CD14-positive monocyte (primary cell): Measurements from ENCODE around the gene ZPLD1. TPM values are rescaled to one million over a fixed set of nuclear protein-coding genes. Genes with fewer than 3 reads are reported as not detected.

Source experiments
- DNase-seq, 3 donors: peaks; one replicate each; pipeline ENCODE4 v3.0.0-alpha.2; 2011 to 2022
- H2AFZ ChIP-seq: 2 replicates; pipeline ENCODE4 v1.6.0; 2012; ENCODE audit warnings: mild to moderate bottlenecking, low read depth, low read length, inconsistent platforms; ENCODE audit not compliant: insufficient read depth, poor library complexity, severe bottlenecking
- H3K27ac ChIP-seq, 2 donors: 1 replicate in 1 of 2; 2 replicates in 1 of 2; pipeline ENCODE4 v1.5.1; 2012 to 2013; ENCODE audit warnings: low read length in 2 of 2, control low read depth in 1 of 2, inconsistent platforms in 1 of 2, low read depth in 1 of 2, mild to moderate bottlenecking in 1 of 2
- H3K27me3 ChIP-seq, 2 donors: one replicate each; pipeline versions ENCODE4 v1.6.0 to v1.6.1; 2011 to 2013; ENCODE audit warnings: low read length in 2 of 2; ENCODE audit not compliant: control insufficient read depth in 2 of 2, insufficient read depth in 2 of 2
- H3K36me3 ChIP-seq, 2 donors: replicated peaks in 1 of 2; 1 replicate in 1 of 2; 2 replicates in 1 of 2; pipeline versions ENCODE4 v1.5.1 to v1.6.1; 2012 to 2013; ENCODE audit warnings: low read length in 2 of 2, control low read depth in 1 of 2, inconsistent platforms in 1 of 2, mild to moderate bottlenecking in 1 of 2; ENCODE audit not compliant: insufficient read depth in 2 of 2, control insufficient read depth in 1 of 2
- H3K4me1 ChIP-seq, 2 donors: 1 replicate in 1 of 2; 2 replicates in 1 of 2; pipeline versions ENCODE4 v1.5.1 to v1.6.1; 2012 to 2013; ENCODE audit warnings: low read length in 2 of 2, control low read depth in 1 of 2, inconsistent platforms in 1 of 2, mild to moderate bottlenecking in 1 of 2, moderate library complexity in 1 of 2; ENCODE audit not compliant: insufficient read depth in 2 of 2, control insufficient read depth in 1 of 2
- H3K4me2 ChIP-seq: replicated peaks from 2 replicates; pipeline ENCODE3; 2012; ENCODE audit warnings: low read length, moderate library complexity, mild to moderate bottlenecking; ENCODE audit not compliant: poor library complexity, severe bottlenecking; ENCODE audit errors: extremely low read depth
- H3K4me3 ChIP-seq, 3 experiments: fragments of 200-600 bp in 1 of 3; sonication (generic) in 1 of 3; replicated peaks in 1 of 3; 1 replicate in 2 of 3; 2 replicates in 1 of 3; pipeline ENCODE4 v1.5.1; 2011 to 2013; ENCODE audit warnings: low read length in 3 of 3, mild to moderate bottlenecking in 3 of 3, control low read depth in 2 of 3, low read depth in 2 of 3, inconsistent platforms in 1 of 3, moderate library complexity in 1 of 3
- H3K79me2 ChIP-seq: 2 replicates; pipeline ENCODE4 v1.6.0; 2012; ENCODE audit warnings: mild to moderate bottlenecking, control low read depth, inconsistent platforms, low read length, moderate library complexity; ENCODE audit not compliant: insufficient read depth
- H3K9ac ChIP-seq: 2 replicates; pipeline ENCODE4 v1.6.0; 2017; ENCODE audit warnings: low read length, mild to moderate bottlenecking; ENCODE audit not compliant: insufficient read depth, poor library complexity, severe bottlenecking
- H3K9me3 ChIP-seq, 2 donors: replicated peaks in 1 of 2; 1 replicate in 1 of 2; 2 replicates in 1 of 2; pipeline versions ENCODE4 v1.5.1 to v1.6.1; 2012 to 2013; ENCODE audit warnings: low read length in 2 of 2, control low read depth in 1 of 2; ENCODE audit not compliant: control insufficient read depth in 1 of 2, insufficient read depth in 1 of 2
- H4K20me1 ChIP-seq: 2 replicates; pipeline ENCODE4 v1.6.0; 2012; ENCODE audit warnings: mild to moderate bottlenecking, low read length, control low read depth, moderate library complexity; ENCODE audit not compliant: insufficient read depth
- H3K27ac Mint-ChIP-seq, 7 donors: one replicate each; pipeline ENCODE4 v1.8.0; 2020; ENCODE audit warnings: mild to moderate bottlenecking in 7 of 7, mixed read lengths in 7 of 7, moderate library complexity in 6 of 7, inconsistent platforms in 2 of 7
- H3K27me3 Mint-ChIP-seq, 3 donors: one replicate each; pipeline ENCODE4 v1.8.0; 2021 to 2022; ENCODE audit warnings: low read depth in 3 of 3, mild to moderate bottlenecking in 3 of 3, mixed read lengths in 3 of 3, moderate library complexity in 3 of 3, inconsistent platforms in 1 of 3
- H3K36me3 Mint-ChIP-seq, 2 donors: one replicate each; pipeline ENCODE4 v1.8.0; 2020; ENCODE audit warnings: mixed read lengths in 2 of 2, inconsistent platforms in 1 of 2, mild to moderate bottlenecking in 1 of 2
- H3K4me1 Mint-ChIP-seq: one replicate; pipeline ENCODE4 v1.8.0; 2020; ENCODE audit warnings: mild to moderate bottlenecking, mixed read lengths
- H3K4me3 Mint-ChIP-seq, 2 donors: one replicate each; pipeline ENCODE4 v1.8.0; 2020; ENCODE audit warnings: mild to moderate bottlenecking in 2 of 2, mixed read lengths in 2 of 2, moderate library complexity in 1 of 2
- H3K9me3 Mint-ChIP-seq, 7 donors: one replicate each; pipeline ENCODE4 v1.8.0; 2020 to 2022; ENCODE audit warnings: mixed read lengths in 7 of 7, mild to moderate bottlenecking in 6 of 7, moderate library complexity in 6 of 7, inconsistent platforms in 2 of 7
- WGBS: methylation state at CpG from one replicate; pipeline ENCODE4 v1.1.5; 2013; ENCODE audit warnings: missing lambda C conversion rate; ENCODE audit not compliant: insufficient coverage; 5-methylcytosine and 5-hydroxymethylcytosine counted together
- intact Hi-C, 2 donors: fragments of 100-400 bp; cut with micrococcal nuclease; formaldehyde crosslinking; loops; one replicate each; pipeline versions ENCODE4 v1.15.0 to v1.15.1; 2023
- polyA plus RNA-seq, 3 donors: library from polyadenylated mRNA; depleted of rRNA in 1 of 3; unstranded in 2 of 3; stranded (reverse) in 1 of 3; fragments of 300-500 nt in 2 of 3; fragments of >200 nt in 1 of 3; fragmentation: Illumina TruSeq in 2 of 3; gene quantifications; 1 replicate in 2 of 3; 2 replicates in 1 of 3; pipeline ENCODE4 v1.2.3, GENCODE V29; 2012 to 2021
- TF ChIP-seq, protein P1 (sequence below): fragments of 200-600 bp; IDR thresholded peaks from one replicate; pipeline ENCODE4 v1.8.0; 2022; ENCODE audit warnings: antibody characterized with exemption, mild to moderate bottlenecking

Gene ZPLD1
- polyA plus RNA-seq, 3 donors = not detected

DNA sequence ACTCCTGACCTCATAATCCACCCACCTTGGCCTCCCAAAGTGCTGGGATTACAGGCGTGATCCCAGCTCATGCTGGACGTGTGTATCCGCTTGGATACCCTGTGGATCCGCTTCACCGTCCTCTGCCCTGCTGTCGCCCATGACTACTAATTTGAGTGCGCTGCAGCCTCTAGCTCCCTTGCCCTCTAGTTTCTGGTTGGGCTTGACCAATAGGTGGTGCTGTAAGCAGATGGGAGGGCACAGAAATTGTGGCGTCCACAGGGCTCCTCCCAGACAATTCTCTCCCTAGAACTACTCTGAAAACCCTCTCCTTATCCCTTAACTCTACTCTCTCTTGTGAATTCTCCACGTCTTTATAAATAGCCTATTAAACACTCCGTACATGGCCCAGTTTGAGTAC, 36.2 kb downstream of the ZPLD1 start:
- Mint-ChIP-seq H3K4me3 (no peak overlapping the region), H3K9me3 (peaks cover 0 to 2% (median 0%) of the 10 kb centered on the region in 7 donors), H3K27ac (no peak overlapping the region), H3K4me1 (no peaks in the 10 kb centered on the region), H3K27me3 (peaks cover 0 to 2% (median 2%) of the 10 kb centered on the region in 3 donors), H3K36me3 (no peaks in the 10 kb centered on the region)
- H3K79me2 ChIP-seq = no peaks in the 10 kb centered on the region
- no peak overlapping the region for H3K4me2 ChIP-seq
- no peak overlapping the region for H2AFZ ChIP-seq
- no peaks in the 10 kb centered on the region for H4K20me1 ChIP-seq
- no peak overlapping the region for H3K27ac ChIP-seq
- H3K27me3 ChIP-seq = no peaks in the 10 kb centered on the region
- no peak overlapping the region for H3K9ac ChIP-seq
- no peaks in the 10 kb centered on the region for H3K36me3 ChIP-seq
- intact Hi-C loops = no loop called here
- H3K9me3 ChIP-seq = no peaks in the 10 kb centered on the region
- TF ChIP-seq, protein P1, sequence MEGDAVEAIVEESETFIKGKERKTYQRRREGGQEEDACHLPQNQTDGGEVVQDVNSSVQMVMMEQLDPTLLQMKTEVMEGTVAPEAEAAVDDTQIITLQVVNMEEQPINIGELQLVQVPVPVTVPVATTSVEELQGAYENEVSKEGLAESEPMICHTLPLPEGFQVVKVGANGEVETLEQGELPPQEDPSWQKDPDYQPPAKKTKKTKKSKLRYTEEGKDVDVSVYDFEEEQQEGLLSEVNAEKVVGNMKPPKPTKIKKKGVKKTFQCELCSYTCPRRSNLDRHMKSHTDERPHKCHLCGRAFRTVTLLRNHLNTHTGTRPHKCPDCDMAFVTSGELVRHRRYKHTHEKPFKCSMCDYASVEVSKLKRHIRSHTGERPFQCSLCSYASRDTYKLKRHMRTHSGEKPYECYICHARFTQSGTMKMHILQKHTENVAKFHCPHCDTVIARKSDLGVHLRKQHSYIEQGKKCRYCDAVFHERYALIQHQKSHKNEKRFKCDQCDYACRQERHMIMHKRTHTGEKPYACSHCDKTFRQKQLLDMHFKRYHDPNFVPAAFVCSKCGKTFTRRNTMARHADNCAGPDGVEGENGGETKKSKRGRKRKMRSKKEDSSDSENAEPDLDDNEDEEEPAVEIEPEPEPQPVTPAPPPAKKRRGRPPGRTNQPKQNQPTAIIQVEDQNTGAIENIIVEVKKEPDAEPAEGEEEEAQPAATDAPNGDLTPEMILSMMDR = peak; percentile 9
- no peak for DNase-seq
- H3K4me3 ChIP-seq = no peak overlapping the region
- 94% methylated on average over 9 of the region's 10 CpGs for WGBS
- no peaks in the 10 kb centered on the region for H3K4me1 ChIP-seq

DNA sequence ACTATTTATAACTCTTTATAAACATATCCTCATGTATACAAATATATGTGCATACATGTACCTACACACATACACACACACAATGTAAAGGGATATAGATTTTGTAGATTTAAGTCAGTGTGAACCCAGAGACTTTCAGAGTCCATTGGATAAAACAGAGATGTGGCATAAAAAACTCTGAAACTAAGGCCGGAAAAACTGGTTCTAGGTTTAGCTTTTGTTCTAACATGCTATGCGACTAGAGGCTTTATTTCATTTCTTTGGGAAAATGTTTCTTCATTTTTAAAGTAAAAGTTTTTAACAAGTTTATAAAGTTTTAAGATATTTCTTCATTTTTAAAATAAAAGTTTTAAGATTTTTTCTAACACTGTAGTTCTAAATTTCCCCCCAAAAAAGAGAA, 36.7 kb downstream of the ZPLD1 start:
- Mint-ChIP-seq H3K36me3 (no peaks in the 10 kb centered on the region), H3K4me1 (no peaks in the 10 kb centered on the region), H3K27ac (no peak overlapping the region), H3K9me3 (peaks cover 0 to 2% (median 0%) of the 10 kb centered on the region in 7 donors), H3K4me3 (no peak overlapping the region), H3K27me3 (peaks cover 0 to 2% (median 2%) of the 10 kb centered on the region in 3 donors)
- DNase-seq = no peak
- no peak overlapping the region for H3K9ac ChIP-seq
- H3K79me2 ChIP-seq = no peaks in the 10 kb centered on the region
- WGBS = no CpG with 5 or more reads among the region's 2 CpGs
- H3K4me1 ChIP-seq = no peaks in the 10 kb centered on the region
- no peak overlapping the region for H2AFZ ChIP-seq
- H4K20me1 ChIP-seq = no peaks in the 10 kb centered on the region
- H3K27me3 ChIP-seq = no peaks in the 10 kb centered on the region
- no peaks in the 10 kb centered on the region for H3K36me3 ChIP-seq
- TF ChIP-seq, protein P1 = no peak
- no peaks in the 10 kb centered on the region for H3K9me3 ChIP-seq
- no peak overlapping the region for H3K4me3 ChIP-seq
- intact Hi-C loops = no loop called here
- no peak overlapping the region for H3K4me2 ChIP-seq
- no peak overlapping the region for H3K27ac ChIP-seq
